Activated CD8-positive, alpha-beta memory T cell treated with anti-CD3 and anti-CD28 coated beads, Interleukin-2, amount 50 U/mL, for 1 hour (primary cell): ENCODE results near the gene EGR1.
"Not testable (repeated sequence)": the region's sequence is repeated elsewhere in the genome, so short reads cannot be mapped to it uniquely, and the experiment has no call there.

Experiments
- DNase-seq: peaks from one replicate; pipeline ENCODE4 v3.0.0-alpha.2; 2020; ENCODE audit errors: extremely low read depth

Gene EGR1

DNA sequence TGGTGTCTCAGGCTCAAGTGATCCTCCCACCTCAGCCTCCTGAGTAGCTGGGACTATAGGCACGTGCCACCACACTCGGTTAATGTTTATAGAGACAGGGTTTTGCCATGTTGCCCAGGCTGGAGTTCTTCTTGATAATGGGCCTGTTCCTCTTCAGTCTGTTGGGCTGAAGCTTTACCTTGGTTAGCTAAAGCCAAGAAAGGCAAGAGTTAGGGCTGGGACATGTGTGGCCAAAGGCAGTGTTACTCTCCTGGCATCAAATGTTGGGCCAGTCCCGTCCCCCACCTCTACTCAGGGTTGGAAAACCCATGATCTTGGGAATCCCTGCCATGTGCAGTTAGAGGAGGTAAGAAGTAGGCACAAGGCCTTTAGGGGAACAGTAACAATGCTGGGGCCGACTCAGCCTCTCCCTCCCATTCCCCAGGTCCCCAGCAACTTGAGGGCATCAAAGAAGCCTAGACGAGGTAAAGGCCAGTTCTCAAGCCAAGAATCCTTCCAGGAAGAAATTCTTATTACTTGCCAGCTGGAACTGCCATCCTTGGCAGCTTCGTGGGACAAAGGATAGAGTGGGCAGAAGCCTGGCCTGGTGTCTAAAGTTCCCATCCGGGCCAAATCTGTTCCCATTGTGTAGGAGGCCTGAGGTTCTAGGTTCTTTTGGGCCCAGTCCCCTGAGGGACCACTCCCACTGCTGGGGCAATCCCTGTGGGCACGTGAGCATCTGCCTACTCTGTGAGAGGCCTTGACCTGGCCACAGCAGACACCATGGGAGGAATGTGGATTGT, 4.5 kb downstream of the EGR1 start:
- no peak for DNase-seq

DNA sequence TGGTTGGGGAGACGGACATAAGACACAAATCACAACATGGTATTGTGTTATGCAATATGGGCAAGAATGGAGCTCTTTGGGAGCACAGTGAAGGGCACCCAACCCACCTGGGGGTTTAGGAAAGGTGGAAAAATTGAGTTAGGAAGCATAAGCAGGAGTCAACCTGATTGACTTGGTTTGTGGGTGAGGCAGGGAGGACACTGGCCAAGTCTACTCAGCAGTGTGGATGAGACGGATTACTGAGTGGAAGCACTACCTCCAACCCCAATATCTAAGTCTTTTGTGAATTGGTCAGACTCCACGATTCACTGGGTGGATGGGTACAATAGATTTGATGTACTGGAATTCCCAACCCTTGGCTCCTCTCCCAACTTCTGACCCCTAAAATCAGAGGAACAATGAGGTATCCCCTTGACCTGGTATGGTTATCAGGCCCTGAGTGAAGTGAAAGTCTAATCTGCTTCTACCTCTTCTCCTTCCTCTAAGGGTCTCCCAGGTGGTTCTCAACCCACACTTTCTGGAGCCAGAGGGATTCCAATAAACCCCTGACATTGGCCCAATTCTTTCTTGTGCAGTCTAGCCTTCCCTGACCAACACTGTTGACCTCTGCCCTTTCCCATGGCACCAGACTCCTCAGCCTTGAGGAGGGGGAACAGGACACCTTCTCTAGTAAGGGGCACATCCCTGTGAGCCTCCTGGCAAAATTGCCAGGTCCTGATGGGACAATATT, 5.2 kb downstream of the EGR1 start:
- DNase-seq: no peak

DNA sequence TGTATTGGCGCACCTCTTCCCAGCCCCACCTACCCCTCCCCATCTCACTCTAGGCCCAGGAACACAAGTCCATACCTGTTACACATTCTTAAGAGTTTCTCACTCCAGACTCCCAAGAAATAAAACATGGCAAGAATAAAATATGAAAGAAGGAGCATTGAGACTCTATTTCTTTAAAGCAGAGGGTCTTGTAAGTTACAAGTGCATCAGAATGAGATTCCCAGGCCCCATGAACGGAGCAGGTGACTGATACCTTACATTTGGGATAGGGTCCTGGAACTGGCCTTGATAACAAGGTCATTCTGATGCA, 5.7 kb downstream of the EGR1 start:
- no peak for DNase-seq

DNA sequence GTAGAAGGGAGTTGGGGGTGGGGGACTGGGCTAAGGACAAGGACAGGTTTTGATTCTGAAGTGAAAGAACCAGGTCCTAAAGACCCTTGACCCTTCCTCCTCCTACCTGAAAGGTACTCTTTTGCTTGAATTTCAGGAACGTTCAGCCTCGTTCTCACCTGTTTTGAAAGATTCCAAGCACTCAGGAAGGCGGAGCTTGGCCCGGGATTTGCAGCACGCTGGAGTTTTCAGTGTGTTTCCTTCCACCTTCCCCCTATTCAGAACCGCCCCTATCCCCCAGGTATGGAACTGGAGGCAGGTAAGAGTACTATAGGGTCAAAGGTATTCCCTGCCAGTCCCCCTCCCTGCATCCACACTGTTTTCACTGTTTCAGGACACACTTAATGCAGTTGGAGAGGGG, 7.1 kb downstream of the EGR1 start:
- no peak for DNase-seq

DNA sequence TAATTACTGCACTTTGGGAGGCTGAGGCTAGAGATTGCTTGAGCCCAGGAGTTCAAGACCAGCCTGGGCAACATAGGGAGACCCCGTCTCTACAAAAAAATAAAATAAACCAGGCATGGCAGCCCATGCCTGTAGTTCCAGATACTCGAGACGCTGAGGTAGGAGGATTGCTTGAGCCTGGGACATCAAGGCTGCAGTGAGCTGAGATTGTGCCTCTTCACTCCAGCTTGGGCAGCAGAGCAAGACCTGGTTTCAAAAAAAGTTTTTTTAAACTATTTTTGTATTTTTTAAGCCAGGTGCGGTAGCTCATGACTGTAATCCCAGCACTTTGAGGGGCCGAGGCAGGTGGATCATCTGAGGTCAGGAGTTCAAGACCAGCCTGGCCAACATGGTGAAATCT, 7.9 kb downstream of the EGR1 start:
- DNase-seq: not testable (repeated sequence)

DNA sequence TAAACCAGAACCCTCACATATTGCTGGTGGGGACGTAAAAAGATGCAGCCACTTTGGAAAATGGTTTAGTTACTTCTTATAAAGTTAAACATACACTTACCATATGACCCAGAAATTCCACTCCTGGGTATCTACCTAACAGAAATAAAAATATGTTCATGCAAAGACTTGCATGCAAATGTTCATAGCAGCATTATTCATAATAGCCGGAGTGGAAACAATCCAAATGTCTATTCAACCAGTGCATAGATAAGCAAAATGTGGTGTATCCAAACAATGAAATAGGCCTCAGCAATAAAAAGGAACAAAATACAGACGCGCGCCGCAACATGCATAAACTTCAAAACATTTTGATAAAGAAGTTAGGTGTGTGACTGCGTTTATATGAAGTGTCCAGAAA, 11.6 kb downstream of the EGR1 start:
- DNase-seq: no peak

DNA sequence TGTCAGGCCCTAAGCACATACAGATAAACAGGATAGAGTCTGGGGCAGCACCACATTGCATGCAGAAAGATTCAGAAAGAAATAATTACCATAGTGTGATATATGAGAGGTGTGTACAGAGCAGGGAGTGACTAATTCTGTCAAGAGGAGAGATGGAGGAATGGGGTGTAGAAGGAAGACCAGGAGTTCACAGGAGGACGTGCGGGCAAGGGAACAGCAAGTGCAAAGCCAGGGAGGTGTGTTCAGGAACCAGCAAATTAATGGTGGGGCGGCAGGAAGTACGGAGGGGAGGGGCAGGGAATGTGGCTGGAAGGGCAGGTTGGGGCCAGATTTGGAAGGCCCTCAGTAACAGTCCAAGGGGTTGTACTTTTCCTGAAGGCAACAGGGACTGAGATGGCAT, 17.4 kb downstream of the EGR1 start:
- DNase-seq: no peak

DNA sequence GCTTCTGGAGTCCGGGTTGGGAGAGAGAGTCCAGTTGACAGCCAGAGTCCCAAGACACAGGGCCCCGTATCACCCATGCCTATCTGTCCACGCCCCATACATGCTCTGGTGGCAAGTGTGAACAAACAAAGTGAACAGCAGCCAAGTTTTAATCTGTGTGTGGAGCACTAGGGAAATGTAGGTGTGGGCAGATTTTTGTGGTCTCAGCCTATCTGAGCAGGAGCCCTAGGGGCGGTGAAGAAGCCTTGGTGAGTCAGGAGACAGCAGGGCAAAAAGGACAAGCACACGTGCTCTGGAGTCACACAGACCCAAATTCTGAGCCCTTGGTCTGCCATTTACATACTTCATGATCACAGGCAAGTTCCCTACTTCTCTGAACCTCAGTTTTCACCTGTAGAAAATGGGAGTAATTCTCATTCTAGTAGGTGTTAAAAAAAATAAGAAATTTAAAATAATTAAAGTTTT, 23.2 kb downstream of the EGR1 start:
- no peak for DNase-seq

DNA sequence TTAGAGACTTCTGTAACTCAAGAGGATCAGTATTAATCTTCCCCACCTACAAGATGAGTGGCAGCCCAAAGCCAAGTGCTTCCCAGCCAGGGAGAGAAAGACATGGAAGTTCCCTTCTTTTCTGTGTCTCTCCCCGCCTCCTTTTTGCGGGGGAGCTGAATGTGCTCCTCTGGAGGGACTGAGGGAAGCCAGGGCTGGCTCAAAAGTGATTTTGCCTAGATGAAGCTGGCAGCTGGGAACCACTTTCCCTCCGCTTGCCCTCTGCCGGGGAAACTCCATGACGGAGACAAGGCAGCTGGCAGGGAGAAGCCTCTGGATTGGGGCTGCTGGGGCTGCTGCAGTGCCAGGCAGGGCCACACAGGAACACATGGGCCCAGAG, 24.4 kb downstream of the EGR1 start:
- DNase-seq: no peak

DNA sequence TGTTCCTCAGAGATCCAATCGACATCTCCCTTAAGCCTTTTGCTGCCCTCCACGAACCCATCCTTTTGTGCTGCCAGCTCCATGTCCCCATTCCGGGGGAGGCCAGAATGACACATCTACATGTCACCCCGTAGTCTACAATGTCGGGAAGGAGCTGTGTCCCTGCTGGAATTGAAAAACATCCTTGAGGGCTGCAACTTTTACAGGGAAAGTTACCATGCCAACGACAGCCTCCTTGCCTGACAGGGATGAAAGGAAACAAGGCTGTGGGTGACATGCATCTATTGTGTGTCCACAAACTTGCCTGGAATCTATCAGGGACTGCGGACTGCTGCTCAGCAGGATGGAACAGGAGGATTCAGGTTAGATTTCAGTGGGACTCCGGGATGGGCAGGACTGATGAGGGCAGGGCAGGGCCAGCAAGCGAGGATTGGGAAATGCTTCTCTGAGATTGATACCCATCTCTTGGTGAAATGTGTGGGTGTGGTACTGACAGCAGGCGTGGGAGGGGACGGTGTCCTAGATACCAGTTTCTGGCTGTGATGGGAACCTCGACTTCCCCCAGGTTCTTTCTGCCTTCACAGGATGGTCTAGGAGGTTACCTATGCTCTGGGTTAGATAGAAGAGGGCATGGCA, 25.5 kb downstream of the EGR1 start:
- no peak for DNase-seq

DNA sequence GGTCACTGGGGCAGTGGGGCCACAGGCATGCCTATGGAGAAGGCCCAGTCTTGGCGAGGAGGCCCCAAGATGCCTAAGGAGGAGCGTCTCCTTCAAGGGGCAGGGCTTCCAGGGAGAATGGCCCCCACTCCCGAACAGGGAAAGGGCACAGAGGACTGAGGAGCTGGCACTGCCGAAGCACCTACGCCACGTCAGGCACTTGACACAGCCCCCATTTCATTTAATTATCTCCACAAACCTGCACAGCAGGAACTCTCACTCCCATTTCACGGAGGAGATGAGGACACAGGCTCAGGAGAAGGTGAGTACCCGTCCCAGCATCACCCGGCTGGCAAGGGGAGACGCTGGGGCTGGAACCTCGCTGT, 26.0 kb downstream of the EGR1 start:
- DNase-seq: no peak

DNA sequence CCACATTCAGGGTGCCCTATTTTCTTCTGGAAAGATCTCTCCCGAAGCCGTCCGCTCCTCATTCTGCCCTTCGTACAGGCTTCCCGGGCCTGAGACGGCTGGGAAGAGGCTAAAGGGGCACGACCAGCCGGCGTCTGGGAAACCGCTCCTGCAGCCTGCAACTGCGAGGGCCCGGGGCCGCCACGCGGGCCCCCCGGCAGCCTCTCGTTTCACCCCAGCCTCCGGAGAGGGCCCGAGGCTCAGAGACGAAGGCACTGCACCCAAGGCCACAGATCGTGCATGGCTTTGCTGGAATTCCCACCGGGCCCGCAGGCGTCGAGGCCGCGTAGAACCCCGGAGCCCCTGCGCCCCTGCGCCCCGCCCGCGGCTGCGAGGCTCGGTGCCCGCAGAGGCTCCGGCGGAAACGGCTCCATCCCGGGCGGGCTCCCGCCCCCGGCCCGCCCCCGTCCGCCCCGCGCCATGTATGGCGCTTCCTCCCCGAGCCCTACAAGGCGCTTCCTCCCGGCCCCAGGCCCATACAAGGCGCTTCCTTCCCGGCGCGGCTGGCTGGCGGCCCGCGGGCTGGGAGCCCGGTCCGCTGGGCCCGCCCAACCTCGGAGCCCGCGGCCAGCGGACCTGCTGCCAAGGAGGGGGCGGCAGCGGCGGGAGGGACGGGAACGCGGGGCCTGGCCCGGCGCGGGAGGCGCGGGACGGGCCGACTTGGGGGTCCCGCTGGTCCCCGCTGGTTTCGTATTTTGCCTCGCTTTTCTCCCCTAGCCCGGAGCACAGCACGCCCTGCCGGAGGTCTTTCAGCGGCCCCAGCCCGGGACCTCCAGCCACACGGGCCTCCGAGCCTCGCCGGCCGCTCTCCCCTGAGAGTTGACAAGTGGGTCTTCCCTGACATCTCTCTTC, 26.6 kb downstream of the EGR1 start:
- DNase-seq: peak; percentile 59

DNA sequence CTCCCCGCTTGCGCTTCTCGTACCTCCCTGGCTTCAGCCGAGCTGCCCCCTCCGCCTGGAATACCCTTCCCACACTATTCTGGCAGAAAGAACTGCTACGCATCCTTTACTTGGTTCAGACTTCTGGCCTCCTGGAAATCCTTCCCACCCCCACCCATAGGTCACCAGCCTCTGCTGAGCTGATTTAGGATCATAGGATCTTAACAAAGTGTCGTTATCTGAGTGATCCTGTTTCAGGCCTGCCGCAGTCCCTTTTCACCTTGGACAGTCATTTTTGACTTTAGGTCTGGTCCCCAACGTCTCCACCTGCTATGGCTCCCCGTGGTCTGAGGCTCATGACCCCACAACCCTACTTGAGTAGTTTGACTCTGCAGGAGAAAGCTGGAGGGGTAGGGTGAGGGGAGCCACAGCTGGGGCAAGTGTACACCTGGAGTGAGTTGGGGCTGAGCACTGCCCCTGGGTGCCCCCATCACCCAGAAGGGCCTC, 27.3 kb downstream of the EGR1 start:
- DNase-seq: no peak

DNA sequence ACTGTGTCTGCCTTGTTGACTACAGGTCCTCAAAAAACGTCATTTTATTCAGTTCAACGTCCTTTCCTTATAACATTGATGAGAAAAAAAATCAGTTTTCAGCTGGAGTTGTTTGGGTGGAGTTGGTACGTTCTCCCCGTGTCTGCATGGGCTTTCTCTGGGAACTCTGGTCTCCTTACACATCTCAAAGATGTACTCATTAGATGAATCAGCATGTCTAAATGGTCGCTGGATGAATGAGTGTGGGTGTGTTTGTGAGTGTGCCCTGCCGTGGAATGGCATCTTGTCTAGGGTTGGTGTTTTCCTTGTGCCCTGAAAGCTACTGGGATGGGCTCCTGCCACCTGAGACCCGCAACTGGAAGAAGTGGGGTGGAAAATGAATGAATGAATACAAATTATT, 30.1 kb downstream of the EGR1 start:
- DNase-seq: no peak

DNA sequence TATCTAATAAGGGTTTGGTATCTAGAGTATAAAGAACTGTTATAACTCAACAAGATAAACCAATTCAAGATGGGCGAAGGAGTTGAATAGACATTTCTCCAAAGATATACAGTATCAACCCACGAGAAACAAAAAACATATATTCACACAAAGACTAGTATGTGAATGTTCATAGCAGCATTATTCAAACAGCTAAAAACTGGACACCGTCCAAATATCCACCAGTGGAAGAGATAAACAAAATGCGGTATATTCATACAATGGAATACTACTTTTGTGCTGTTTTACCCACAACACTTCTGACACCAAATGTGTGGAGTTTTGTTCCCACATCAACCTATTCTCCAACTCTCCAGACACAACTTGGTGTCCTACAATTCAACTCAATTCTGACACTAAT, 33.1 kb downstream of the EGR1 start:
- DNase-seq: no peak

DNA sequence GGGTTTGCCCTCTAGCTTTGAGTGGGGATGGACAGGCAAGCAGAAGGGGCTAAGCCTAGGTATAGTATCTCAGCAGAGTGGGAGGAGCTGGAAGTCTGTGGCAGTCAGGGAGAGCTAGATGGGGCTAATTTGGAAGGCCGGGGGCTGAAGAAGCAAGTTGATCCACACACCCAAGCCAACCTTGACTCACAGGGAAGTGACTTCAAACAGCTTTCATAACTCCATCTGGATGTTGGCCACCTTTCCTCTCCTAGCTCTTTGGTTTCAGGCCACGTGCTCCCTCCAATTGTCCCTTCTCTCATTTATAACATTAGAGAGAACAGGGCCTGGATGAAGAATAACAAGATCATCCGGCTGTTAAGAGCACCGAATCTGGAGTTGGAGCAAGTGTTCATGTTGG, 36.8 kb downstream of the EGR1 start:
- DNase-seq: no peak

DNA sequence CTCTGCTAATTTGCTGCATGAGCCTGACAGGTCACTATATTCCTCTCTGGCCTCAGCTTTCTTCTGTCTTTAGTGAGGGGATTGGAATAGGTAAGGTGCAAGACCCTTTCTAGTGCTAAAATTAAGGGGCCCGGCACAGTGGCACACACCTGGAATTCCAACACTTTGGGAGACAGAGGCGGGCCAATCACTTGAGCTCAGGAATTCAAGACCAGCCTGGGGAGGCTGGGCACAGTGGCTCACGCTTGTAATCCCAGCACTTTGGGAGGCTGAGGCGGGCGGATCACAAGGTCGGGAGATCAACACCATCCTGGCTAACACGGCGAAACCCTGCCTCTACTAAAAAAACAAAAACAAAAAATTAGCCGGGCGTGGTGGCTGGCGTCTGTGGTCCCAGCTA, 37.2 kb downstream of the EGR1 start:
- DNase-seq: no peak

DNA sequence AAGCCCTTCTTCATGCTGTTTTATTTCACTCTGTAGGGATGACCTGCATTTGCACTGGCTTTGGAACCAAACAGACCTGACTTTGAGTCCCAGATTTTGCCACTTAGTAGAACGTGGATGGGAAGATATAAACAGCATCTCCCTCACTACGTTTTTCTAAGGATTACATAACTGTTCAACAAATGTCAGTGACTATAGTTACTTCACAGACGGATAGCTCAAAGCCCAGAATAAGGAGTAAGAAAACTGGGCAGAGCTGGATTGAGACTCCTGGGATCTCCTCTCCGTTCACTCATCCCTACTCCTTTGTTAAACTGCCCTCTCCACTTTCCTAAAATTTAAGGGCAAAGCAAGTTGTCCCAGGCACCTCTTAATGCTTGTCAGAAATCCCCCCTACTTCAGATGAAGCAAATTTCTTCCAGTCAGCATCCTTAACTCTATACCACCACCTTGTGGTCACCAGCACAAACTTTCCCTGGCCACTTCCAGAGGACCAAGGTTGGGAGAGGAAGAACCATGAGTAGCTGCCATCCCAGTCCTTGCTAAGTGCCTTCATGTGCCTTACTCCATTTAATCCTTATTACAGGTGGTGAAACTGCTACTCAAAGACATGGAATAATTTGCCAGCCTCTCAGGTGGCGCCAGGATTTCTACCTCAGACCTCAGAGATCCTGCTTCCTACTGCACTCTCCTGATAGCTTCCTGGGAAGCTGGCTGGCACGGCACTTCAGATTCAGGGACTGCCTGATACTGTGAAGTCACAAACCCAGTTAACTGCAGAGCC, 38.4 kb downstream of the EGR1 start:
- no peak for DNase-seq

DNA sequence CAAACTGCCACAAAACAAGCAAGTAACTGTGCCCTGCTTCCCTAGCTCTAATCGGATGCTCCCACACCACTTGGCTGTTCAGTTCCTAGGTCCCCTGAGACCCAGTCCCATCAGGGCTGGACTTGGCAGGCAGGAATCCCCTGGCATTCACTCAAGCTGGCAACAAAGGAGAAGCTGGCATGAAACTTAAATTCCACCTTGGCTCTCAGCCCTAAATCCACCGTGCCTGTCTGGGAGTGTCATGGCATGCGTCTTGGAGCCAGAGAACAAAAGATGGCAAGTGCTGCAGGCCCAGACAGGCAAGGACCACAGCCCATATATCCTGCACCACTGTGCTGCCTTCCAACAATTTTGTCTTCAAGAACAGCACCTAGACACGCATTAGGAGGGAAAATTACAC, 39.5 kb downstream of the EGR1 start:
- no peak for DNase-seq

DNA sequence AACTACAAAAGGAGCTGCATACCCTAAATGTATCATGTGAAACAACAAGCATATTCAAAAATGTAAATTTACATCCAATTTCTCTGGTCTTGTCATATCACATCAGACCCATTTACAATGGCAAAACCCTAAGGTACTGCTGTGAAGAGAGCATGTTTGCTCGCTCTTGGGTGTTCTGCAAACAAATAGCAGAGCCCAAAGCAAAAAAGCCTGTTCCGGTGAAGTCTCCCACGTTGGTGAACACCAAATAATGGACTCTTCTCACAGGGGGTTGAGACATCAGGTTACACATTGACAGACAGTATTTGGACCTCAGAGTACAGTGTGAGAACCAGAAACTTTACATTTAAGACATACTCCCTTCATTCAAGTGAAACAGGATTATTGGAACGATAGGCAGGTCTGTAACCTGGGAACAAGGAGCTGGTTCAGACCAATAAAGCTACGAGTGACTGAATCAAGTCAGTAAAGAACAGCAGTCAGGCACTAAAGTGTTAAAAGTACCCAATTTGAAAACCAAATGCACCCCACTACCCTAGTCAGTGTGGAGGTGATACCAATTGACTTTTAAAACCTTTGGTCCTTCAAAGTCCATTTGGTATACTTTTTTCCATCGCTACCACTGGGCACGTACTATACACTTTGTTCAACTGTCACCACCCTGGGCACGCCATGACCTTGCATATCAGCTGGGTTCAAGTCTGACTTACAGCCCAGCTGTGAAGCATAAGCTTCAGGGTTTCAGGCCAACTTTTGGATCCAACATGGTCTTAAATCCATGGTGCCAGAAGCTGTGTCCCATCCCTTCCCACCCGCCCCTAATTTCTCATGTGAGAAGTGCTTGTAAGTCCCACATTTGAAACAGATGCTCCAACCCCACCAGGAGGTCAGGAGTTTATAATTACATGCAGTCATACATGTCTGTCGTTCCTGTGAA, 41.4 kb downstream of the EGR1 start:
- DNase-seq: no peak
